Rectal smooth muscle tissue (tissue), 1 donor: Measurements from ENCODE around the gene ABHD15.

ENCODE experiments used
- H3K27ac ChIP-seq: one replicate; pipeline ENCODE4 v1.7.0; 2013; ENCODE audit warnings: low read depth, low read length, inconsistent platforms
- H3K27me3 ChIP-seq: one replicate; pipeline ENCODE4 v1.7.0; 2013; ENCODE audit warnings: low read length; ENCODE audit not compliant: control insufficient read depth, insufficient read depth
- H3K36me3 ChIP-seq: one replicate; pipeline ENCODE4 v1.7.0; 2013; ENCODE audit warnings: low read length; ENCODE audit not compliant: control insufficient read depth, insufficient read depth
- H3K4me1 ChIP-seq: one replicate; pipeline ENCODE4 v1.7.0; 2013; ENCODE audit warnings: low read length; ENCODE audit not compliant: control insufficient read depth, insufficient read depth
- H3K4me3 ChIP-seq: one replicate; pipeline ENCODE4 v1.7.0; 2013; ENCODE audit warnings: low read length
- H3K9ac ChIP-seq: one replicate; pipeline ENCODE4 v1.7.0; 2013; ENCODE audit warnings: low read length

Gene ABHD15

DNA sequence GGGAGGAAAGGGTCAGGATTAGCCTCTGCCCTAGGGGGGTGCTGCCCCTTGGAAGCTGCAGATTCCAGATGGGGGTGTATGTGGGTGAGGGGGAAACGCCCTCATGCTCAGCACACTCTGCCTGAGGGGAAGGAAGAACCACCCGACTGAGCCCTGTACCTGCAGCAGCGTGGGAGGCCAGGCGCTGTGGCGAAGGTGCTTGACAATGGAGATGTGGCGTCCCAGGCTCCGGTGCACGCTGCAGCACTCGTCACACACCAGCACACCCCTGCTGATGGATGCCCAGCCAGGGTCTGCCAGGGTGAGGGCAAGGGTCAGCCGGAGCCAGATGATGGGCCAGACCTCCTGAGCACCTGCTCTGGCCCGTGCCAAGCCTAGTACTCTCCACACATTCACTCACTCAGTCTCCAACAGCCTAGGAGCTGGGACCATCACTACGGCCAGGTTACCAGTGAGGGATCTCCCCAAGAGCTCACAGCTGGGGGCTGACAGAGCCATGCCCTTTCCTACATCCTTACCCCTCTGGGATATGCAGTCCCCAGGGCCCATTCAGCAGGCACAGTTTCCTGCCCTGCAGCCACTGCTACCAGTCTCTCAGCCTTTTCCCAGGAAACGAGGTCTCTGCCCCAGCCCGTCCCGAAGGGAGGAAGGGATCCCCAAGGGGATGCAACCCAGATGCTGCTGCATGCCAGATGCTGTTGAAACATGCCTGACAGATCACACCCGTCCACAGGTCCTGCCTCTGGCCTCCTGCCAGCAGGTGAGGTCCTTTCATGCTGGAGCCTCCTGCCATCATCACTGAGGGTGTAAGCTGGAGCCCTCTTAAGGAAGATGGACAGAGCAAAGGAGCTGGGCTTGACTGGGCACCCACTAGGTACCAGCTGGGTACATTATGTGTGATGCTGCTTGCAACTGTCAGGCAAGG is 16.7 kb upstream of the ABHD15 start:
- Histone ChIP-seq H3K4me3 (no peak overlapping the region), H3K9ac (no peak overlapping the region)

DNA sequence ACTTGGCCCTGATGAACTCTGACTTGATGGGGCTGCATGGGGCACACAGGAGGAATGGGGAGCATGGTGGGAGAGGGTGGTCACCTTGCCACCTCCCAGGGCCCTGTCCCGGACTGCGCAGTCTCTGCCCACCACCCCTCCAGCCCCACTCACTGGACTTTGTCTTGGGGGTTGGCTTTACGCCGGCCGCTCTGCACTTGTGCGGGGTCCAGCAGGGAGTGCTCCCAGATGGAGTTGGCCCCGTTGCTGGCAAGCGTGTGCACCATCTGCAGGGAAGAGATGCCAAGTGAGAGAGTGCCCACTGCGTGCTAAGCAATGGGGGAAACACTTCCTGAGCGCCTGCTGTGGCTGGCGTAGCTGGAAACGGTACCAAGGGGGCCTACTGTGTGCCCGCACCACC is 15.9 kb upstream of the ABHD15 start:
- H3K4me1 ChIP-seq = peaks cover 6% of the 10 kb centered on the region
- H3K9ac ChIP-seq = no peak overlapping the region
- no peak overlapping the region for H3K27ac ChIP-seq
- H3K27me3 ChIP-seq = no peaks in the 10 kb centered on the region
- no peak overlapping the region for H3K4me3 ChIP-seq
- H3K36me3 ChIP-seq = peaks cover 3% of the 10 kb centered on the region

More for the DNA sequence above, 16.7 kb upstream of the ABHD15 start:
- Histone ChIP-seq H3K4me1 (peaks cover 10% of the 10 kb centered on the region), H3K36me3 (no peaks in the 10 kb centered on the region), H3K27me3 (no peaks in the 10 kb centered on the region), H3K27ac (no peak overlapping the region)

DNA sequence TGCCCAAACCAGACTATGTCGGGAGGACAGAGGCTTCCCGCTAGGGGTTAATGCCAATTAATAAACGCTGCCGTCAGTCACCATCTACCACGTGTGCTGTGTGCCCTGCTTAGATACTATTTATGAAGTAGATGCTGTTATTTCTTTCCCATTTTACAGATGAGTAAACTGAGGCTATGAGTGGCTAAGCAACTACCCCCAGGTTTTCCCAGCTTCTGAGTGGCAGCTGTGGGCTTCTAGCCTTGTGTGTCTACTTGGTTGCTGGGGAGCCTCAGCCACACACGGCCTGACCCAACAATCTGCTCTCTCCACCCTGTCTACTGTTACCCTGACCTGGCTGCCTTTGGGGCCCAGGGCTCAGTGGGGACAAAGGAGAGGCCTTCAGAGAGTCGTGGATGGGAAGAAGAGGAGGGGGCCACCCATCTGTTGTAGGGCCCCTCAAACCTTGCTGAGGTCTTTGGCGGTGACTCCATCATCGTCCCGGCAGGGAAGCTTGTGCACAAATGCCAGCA is 15.5 kb upstream of the ABHD15 start:
- Histone ChIP-seq H3K9ac (no peak overlapping the region), H3K27ac (no peak overlapping the region), H3K4me3 (no peak overlapping the region), H3K27me3 (no peaks in the 10 kb centered on the region), H3K36me3 (peaks cover 3% of the 10 kb centered on the region), H3K4me1 (peaks cover 8% of the 10 kb centered on the region)

DNA sequence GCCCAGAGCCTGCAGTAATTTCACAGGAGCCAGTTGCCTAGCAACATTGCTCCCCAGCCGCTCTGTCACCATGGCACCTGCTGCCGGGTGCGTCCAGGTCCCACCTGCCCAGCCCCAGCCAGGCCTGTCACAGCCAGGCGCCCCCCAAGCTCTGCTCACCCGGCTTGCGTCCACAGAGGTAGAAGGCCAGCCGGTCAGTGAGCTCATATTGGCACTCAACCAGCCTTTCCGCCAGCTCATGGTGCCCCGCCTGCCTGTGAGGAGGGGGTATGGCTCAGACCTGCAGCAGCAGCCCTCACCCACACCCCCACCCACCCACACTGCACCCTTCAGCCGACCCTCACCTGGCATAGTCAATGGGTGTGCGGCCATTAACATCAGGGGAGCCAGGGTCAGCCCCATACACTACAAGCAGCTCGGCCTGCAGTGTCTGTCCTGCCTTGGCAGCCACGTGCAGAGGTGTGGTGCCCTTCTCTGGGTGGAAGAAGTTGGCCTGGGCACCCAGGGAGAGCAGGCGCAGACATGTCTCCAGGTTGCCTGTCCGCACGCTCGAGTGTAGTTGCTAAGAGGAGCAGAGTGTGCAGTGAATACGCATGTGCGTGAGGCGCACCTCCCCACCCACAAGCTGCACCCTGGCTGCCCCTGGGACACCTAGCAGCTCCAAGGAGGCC is 14.9 kb upstream of the ABHD15 start:
- Histone ChIP-seq H3K27ac (no peak overlapping the region), H3K4me1 (peaks cover 10% of the 10 kb centered on the region), H3K27me3 (no peaks in the 10 kb centered on the region), H3K9ac (no peak overlapping the region), H3K4me3 (no peak overlapping the region), H3K36me3 (peaks cover 3% of the 10 kb centered on the region)

DNA sequence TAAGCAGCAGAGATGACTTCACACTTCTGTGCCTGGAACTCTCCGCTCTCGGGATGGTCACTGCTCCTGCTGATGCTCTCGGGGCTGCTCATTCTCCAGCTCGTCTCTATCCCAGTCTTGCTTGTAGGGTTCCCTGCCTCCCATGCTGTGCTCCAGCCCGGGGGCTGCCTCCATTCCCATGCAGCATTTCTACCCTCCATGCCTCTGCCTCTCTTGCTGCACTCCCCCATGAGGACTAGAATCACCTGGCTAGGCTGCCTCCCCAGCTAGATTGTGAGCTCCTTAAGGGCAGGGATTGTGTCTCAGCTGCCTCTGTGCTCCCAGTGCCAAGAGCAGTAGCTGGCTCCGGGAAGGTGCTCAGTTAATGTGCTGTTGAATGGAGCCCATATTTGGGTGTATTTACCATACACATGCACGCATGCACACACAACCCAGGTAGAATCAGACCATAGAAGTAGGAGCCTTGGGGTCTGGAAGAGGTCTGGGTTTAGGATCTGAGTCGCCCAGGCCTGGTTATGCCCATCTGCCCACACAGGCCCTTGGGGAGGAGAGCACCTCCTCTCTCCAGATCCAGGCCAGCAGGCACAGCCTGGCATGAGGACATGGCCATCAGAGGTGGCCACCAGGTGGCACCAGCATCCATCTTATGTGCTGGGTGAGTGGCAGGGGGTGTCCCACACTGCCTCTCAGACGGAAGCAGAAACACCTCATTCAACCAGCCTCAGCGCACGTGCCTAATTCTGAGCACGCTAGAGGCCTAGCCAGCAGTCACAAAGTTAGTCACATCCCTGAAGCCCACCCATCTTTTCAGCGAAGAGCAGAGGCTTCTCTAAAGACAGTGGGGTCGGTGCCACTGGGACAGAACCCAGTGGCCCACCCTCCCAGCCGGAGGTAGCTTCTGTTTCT is 13.3 kb upstream of the ABHD15 start:
- no peak overlapping the region for H3K9ac ChIP-seq
- H3K4me1 ChIP-seq = peaks cover 10% of the 10 kb centered on the region
- no peak overlapping the region for H3K27ac ChIP-seq
- H3K27me3 ChIP-seq = no peaks in the 10 kb centered on the region
- peaks cover 18% of the 10 kb centered on the region for H3K36me3 ChIP-seq
- no peak overlapping the region for H3K4me3 ChIP-seq

DNA sequence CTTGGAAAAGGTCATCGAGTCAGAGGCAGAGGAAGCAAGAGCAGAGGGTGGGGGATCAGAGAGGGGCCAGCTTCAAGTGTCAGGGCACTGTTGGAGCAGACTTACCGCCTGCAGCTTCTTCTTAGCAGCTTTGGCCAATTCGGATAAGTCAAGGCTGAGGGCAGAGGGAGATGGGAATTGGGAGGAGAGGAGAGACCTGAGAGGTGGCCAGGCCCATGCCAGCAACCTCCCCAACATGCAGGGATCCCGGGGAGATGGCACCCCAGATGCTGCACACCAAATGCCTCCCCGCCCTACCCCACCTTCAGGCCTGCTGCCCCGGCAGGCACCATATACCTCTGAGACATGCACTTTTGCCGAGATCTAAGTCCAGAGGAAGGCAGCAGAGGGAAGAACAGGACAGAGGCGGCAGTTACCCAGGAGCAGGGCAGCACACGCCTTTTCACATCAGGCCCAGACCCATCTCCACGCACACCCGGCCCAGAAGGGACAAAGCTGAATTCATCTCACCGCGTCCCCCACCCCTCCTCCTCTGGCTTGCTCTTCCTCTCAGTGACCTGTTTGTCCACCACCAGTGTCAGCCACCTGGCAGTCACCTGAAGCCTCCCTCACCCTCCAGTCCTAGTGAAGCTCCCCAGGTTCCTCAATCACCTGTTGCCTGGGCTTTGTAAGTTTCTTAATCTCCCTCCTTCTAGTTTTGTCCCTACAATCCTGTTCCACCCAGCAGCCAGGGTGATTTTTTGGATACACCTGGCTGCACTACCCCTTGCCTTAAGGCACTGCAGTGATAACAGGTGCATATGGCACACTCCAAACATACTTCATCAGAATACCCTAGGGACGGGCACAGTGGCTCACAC is 12.0 kb upstream of the ABHD15 start:
- no peak overlapping the region for H3K9ac ChIP-seq
- H3K27ac ChIP-seq = no peak overlapping the region
- peaks cover 10% of the 10 kb centered on the region for H3K4me1 ChIP-seq
- no peak overlapping the region for H3K4me3 ChIP-seq
- peaks cover 23% of the 10 kb centered on the region for H3K36me3 ChIP-seq
- H3K27me3 ChIP-seq = no peaks in the 10 kb centered on the region

DNA sequence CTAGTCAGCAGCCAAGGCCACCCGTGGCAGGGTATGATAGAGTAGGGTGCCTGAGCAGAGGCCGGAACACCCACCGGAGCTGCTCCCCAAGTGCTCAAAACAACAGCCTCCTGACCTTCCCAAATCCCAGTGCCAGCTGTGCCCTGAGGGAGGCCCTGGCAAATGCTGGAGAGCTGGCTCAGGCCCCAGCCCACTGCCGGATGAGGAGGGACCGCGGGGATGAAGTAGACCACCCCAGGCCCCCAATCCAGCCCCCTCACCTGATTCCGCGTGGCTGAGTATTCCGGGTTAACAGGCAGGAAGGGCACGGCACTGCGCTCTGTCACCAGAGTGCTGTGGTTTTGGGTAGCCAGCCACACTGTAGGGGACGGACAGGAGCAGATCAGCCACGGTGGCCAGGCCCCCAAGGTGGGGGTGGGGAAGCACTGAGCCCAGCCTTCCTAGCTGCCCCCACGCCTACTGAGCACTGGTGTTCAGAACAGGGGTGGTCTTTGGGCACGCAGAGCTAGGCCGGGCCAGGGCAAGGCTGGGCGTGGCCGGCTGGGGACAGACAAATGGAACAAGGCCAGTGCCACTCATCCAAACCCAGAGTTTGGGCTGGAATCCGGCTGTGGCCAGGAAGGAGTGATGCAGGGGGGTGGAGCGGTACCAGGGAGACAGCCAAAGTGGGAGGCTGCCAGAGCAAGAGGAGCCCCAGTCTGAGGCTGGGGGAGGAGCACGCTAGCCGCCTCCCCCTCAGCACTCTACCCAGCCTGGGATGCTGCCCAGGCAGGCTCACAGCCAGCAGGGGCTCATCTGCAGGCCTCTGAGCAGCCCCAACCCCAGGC is 10.8 kb upstream of the ABHD15 start:
- Histone ChIP-seq H3K4me3 (no peak overlapping the region), H3K27ac (peak overlapping the region; percentile 59), H3K27me3 (no peaks in the 10 kb centered on the region), H3K36me3 (peaks cover 23% of the 10 kb centered on the region), H3K4me1 (peaks cover 10% of the 10 kb centered on the region), H3K9ac (no peak overlapping the region)

DNA sequence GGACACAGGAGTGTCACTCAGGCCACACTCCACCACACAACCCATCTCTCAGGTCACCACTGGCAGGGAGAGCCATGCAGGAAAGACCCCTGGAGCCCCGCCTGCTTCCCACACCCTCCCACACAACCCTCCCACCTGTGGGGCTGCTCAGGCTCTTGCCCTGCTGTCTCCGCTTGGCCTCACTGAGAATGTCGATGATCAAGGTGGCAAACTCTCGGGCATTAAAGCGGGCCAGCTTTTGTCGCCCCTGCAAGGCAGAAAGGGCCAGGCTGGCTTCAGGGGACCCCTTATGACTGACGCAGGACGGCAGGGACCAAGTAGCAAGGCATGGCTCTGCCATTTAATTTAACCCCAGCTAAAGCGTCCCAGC is 10.1 kb upstream of the ABHD15 start:
- peaks cover 13% of the 10 kb centered on the region for H3K4me1 ChIP-seq
- H3K27ac ChIP-seq = no peak overlapping the region
- no peaks in the 10 kb centered on the region for H3K27me3 ChIP-seq
- H3K36me3 ChIP-seq = peaks cover 23% of the 10 kb centered on the region
- H3K4me3 ChIP-seq = no peak overlapping the region
- no peak overlapping the region for H3K9ac ChIP-seq

DNA sequence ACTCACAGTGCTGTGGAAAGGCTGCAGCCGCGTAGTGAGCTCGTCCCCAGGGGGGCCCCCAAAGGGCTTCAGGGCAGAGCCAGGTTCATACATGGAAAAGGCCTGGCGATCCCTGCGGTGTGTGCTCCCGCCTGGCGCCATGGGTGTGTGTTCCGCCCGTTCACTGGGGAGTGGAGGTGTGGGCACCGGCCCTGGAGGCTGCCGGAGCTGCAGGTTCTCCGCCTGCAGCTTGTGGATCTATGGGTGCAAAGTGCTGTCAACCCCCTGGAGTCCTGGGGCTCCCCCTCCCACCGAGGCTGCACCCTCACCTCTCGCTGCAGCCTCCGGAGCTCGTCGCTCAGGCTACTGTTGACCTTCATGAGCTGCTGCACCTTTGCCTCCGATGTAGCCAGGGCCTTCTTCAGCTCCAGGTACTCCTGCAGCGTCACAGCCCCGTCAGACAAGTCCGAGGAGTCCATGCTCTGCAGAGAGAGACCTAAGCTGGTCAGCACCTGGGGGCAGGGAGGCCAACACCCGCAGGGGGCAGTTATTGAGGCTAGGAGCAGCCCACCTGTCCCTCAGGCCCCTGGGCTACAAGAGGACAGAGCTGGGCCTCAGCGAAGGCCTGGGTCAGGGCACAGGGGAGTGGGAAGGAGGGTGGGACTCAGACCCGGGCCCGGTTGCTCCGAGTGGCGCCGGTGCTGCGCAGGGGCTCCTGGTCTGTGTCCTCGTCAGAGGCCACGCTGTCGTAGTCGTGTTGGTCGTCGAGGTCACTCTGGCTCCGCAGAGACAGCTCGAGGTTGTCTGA is 9.6 kb upstream of the ABHD15 start:
- Histone ChIP-seq H3K27ac (no peak overlapping the region), H3K36me3 (peaks cover 26% of the 10 kb centered on the region), H3K27me3 (no peaks in the 10 kb centered on the region), H3K4me1 (peaks cover 13% of the 10 kb centered on the region), H3K4me3 (no peak overlapping the region), H3K9ac (no peak overlapping the region)

DNA sequence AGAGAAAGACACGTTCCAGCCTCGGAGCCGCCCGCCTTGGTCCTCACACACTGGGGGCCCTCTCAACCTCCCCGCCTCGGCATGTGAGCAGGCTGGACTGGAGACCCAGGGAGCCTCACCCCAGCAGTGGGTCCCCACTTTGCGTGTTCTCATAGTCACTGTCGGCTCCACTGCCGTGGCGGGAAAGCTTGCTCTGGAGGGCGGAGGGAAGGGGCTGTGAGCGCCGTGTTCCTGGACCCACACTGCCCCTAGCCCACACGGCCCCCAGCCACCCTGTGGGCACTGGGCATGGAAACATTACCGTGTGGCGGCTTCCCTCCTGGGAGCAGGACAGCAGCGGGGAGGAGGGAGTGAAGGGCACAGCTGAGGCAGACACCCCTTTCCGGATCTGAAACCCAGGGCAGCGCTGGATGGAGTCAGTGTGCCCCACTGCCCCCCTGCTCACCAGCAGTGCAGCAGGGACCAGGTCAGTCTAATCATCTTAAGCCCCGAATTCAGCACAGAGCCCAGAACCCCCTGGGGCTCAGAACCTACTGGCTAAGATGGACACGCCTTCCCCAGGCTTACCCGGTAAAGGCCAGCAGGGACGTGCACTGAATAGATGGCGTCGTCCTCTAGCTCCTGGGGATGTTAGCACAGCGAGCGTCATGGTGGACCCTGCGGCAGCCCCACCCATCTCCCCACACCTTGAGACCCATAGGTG is 8.8 kb upstream of the ABHD15 start:
- Histone ChIP-seq H3K27me3 (no peaks in the 10 kb centered on the region), H3K9ac (no peak overlapping the region), H3K4me3 (no peak overlapping the region), H3K27ac (no peak overlapping the region), H3K36me3 (peaks cover 26% of the 10 kb centered on the region), H3K4me1 (peaks cover 13% of the 10 kb centered on the region)
